OCI-LY1 (cell line): ENCODE results near the gene TBCD.

ENCODE experiments used
- EZH2 ChIP-seq: fragments of 200-600 bp; sonication (generic), shearing (Covaris generic); IDR thresholded peaks from 2 replicates; pipeline ENCODE4 v1.8.0; 2017; ENCODE audit warnings: borderline replicate concordance, mixed run types, mild to moderate bottlenecking, antibody characterized with exemption, low read length, moderate library complexity, mixed read lengths
- TF ChIP-seq, protein P1 (sequence below): fragments of 200-600 bp; sonication (generic), shearing (Covaris generic); IDR thresholded peaks from 2 replicates; pipeline ENCODE4 v1.5.1; 2017; ENCODE audit warnings: mild to moderate bottlenecking, antibody characterized with exemption, low read length, moderate library complexity, mixed read lengths

DNA sequence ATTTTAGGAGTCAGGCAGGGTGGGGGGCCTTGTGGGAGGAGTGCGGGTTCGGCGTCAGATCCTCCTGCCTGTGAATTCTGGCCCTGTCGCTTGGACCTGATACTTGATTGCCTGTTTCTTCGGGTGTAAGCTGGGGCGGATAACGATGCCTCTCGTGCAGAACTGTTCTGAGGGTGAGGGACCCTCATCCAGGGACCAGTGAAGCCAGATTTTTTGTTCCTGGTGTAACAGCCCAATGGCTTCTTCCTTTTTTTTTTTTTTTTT is 1.3 kb downstream of the TBCD start:
- TF ChIP-seq, protein P1, sequence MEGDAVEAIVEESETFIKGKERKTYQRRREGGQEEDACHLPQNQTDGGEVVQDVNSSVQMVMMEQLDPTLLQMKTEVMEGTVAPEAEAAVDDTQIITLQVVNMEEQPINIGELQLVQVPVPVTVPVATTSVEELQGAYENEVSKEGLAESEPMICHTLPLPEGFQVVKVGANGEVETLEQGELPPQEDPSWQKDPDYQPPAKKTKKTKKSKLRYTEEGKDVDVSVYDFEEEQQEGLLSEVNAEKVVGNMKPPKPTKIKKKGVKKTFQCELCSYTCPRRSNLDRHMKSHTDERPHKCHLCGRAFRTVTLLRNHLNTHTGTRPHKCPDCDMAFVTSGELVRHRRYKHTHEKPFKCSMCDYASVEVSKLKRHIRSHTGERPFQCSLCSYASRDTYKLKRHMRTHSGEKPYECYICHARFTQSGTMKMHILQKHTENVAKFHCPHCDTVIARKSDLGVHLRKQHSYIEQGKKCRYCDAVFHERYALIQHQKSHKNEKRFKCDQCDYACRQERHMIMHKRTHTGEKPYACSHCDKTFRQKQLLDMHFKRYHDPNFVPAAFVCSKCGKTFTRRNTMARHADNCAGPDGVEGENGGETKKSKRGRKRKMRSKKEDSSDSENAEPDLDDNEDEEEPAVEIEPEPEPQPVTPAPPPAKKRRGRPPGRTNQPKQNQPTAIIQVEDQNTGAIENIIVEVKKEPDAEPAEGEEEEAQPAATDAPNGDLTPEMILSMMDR: no peak
- TF ChIP-seq EZH2: no peak
